BJ (cell line): ENCODE measurements around the gene ZNF865. TPM values are rescaled to one million over a fixed set of nuclear protein-coding genes. Genes with fewer than 3 reads are reported as not detected.

ENCODE experiments used
- CTCF ChIA-PET: fragments of 350-600 bp; formaldehyde crosslinking; extraction: SDS; loops from one replicate; lab custom pipeline; 2021; ENCODE audit warnings: antibody characterized with exemption, inconsistent platforms; lab: Yijun Ruan, JAX
- POLR2A ChIA-PET: fragments of 300-600 bp; sonication (Branson Sonifier 250); formaldehyde crosslinking; extraction: SDS; loops from one replicate; lab custom pipeline; 2021; ENCODE audit warnings: antibody characterized with exemption; lab: Charles Lee
- DNase-seq: peaks from one replicate; pipeline ENCODE4 v3.0.0-alpha.2; 2011; ENCODE audit warnings: low read depth
- H3K27me3 ChIP-seq: 2 replicates; pipeline ENCODE4 v1.6.0; 2011; ENCODE audit warnings: low read length; ENCODE audit not compliant: control insufficient read depth, insufficient read depth
- H3K36me3 ChIP-seq: 2 replicates; pipeline ENCODE4 v1.5.1; 2011; ENCODE audit warnings: low read length; ENCODE audit not compliant: control insufficient read depth, insufficient read depth
- H3K4me3 ChIP-seq: 2 replicates; pipeline ENCODE4 v1.5.1; 2011; ENCODE audit warnings: low read depth, mild to moderate bottlenecking, control low read depth, low read length
- polyA plus RNA-seq: library from polyadenylated mRNA; depleted of rRNA; stranded (reverse); fragments of >200 nt; gene quantifications from 2 replicates; pipeline ENCODE4 v1.2.3, GENCODE V29; 2011; rRNA removed
- TF ChIP-seq, protein P1 (sequence below): IDR thresholded peaks from 2 replicates; pipeline ENCODE4 v1.5.1; 2011; ENCODE audit warnings: low read depth, mild to moderate bottlenecking, control low read depth, inconsistent platforms, low read length, moderate library complexity; ENCODE audit not compliant: insufficient read depth

The ZNF865 gene
- polyA plus RNA-seq, 1 experiment, result 1.4 TPM

DNA sequence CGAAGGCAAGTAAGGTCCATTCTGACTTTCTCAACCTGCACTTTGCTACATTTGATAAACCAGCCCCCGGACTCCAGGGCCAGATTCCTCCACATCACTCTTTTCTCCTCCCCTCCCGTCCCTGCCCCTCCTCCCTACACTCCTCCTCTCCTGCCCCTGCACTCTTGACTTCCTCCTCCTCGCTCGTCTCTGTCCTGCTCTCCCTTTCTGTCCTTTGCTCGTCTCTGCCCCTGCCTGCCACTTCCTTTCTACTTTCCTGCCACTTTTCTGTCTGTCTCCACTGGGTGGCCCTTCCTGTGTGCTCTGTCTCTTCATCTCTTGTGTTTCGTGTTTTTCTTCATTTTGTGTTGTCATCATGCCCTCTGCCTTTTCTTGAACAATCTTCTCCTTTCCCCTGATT lies 56.4 kb downstream of the ZNF865 start:
- TF ChIP-seq, protein P1, sequence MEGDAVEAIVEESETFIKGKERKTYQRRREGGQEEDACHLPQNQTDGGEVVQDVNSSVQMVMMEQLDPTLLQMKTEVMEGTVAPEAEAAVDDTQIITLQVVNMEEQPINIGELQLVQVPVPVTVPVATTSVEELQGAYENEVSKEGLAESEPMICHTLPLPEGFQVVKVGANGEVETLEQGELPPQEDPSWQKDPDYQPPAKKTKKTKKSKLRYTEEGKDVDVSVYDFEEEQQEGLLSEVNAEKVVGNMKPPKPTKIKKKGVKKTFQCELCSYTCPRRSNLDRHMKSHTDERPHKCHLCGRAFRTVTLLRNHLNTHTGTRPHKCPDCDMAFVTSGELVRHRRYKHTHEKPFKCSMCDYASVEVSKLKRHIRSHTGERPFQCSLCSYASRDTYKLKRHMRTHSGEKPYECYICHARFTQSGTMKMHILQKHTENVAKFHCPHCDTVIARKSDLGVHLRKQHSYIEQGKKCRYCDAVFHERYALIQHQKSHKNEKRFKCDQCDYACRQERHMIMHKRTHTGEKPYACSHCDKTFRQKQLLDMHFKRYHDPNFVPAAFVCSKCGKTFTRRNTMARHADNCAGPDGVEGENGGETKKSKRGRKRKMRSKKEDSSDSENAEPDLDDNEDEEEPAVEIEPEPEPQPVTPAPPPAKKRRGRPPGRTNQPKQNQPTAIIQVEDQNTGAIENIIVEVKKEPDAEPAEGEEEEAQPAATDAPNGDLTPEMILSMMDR, result no peak
- POLR2A ChIA-PET, result no interaction called here

DNA sequence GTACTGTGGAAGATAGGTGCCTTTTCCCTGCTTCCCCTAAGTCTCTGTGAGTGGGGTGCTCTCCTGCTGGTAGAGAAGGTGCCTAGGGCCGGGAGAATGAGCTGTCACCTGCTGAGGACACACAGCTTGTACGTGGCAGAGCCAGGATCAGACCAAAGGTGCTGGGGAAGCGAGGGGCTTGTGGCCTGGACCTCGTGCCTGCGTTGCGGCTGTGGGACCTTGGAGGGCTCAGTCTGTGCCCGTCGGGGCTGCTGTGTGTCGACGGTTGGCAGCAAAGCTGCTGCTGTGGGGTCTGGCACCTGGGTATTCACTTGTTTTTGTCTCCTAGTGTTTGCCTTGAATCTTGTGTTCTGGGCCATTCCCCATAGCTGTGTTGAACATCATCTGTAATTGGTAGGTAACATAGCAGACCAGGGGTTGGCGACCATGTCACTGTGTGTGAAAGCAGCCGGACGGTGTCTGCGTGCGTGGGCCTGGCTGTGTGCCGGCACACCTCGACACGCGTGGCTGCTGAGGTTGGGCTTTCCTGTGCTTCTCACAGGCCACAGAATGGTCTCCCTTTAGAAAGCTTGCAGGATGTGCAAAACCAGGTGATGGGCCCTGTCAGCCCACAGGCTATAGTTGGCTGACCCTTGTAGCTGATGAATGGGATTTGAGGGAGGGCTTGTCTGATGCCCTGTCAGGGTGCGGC lies 58.5 kb downstream of the ZNF865 start:
- Histone ChIP-seq H3K36me3 (peaks cover 65% of the 10 kb centered on the region), H3K27me3 (no peaks in the 10 kb centered on the region), H3K4me3 (no peak overlapping the region)
- ChIA-PET POLR2A (no interaction called here), CTCF (interaction anchor here (2.7 kb wide), 1 partner anchor 10 kb away, joined by 13 read pairs; the partner anchor contains the start of gene U2AF2)
- TF ChIP-seq, protein P1, result no peak
- no peak for DNase-seq

More for the DNA sequence above, 56.4 kb downstream of the ZNF865 start:
- no peak overlapping the region for H3K4me3 ChIP-seq
- peaks cover 52% of the 10 kb centered on the region for H3K36me3 ChIP-seq
- no peak for DNase-seq
- H3K27me3 ChIP-seq, result no peaks in the 10 kb centered on the region
- CTCF ChIA-PET, result interaction anchor here (1.1 kb wide), 1 partner anchor 9 kb away, joined by 4 read pairs; no protein-coding TSS in a partner anchor

DNA sequence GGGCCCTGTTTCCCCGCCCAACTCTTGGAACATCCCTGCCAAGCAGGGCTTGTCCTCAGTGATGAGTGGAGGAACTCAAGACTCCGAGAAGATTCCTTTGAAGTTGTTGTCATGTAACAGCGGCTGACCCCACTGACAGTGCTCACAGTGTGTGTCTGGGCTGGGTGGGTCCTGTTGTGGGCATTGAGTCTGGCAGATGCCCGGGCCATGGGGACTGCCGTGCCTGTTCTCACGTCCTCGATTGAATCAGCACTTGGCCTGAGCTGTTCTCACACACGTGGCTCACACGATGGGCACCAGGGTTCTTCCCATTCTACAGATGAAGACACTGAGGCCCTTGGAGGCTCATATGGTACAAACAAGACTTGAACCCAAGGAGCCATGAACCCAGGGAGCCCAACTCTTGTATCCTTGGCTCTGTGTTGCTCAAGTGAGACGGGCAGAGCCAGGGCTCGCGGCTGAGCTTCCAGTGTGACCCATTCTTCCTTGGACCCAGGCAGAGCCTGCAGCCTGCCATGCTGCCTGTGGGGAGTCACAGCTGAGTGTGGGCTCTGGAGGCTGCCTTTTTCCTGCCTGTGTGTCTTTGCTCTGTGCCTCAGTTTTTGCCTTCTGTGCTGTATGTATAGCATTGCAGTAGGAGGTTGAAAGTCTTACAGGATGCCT lies 61.0 kb downstream of the ZNF865 start:
- DNase-seq, result no peak
- ChIA-PET CTCF (interaction anchor here (1.6 kb wide), 1 partner anchor 12 kb away, joined by 4 read pairs; no protein-coding TSS in a partner anchor), POLR2A (no interaction called here)
- Histone ChIP-seq H3K36me3 (peaks cover 64% of the 10 kb centered on the region), H3K4me3 (no peak overlapping the region), H3K27me3 (no peaks in the 10 kb centered on the region)
- TF ChIP-seq, protein P1, result no peak

Other genes starting within 250 kb of the ZNF865 start
- gene GARIN5B, start 242.4 kb upstream of the ZNF865 start, polyA plus RNA-seq, result 0.02 TPM in 1 of 2 replicates, not detected in the other
- gene IL11, start 235.2 kb upstream of the ZNF865 start, polyA plus RNA-seq, result 11.9 and 16.4 TPM in 2 replicates
- 0.93 and 1.3 TPM in 2 replicates for gene TMEM190, start 228.8 kb upstream of the ZNF865 start, polyA plus RNA-seq
- 0.10 and 0.15 TPM in 2 replicates for gene TMEM238, start 221.4 kb upstream of the ZNF865 start, polyA plus RNA-seq
- 485 and 838 TPM in 2 replicates for gene RPL28, start 219.7 kb upstream of the ZNF865 start, polyA plus RNA-seq
- 47.7 and 79.4 TPM in 2 replicates for gene UBE2S, start 197.9 kb upstream of the ZNF865 start, polyA plus RNA-seq
- not detected in 2 replicates for gene SHISA7, start 162.3 kb upstream of the ZNF865 start, polyA plus RNA-seq
- gene ISOC2, start 144.0 kb upstream of the ZNF865 start, polyA plus RNA-seq, result 93.8 and 123 TPM in 2 replicates
- not detected in 2 replicates for gene C19orf85, start 140.9 kb upstream of the ZNF865 start, polyA plus RNA-seq
- gene ZNF628, start 129.0 kb upstream of the ZNF865 start, polyA plus RNA-seq, result 0.36 and 0.48 TPM in 2 replicates
- 20.4 and 34.8 TPM in 2 replicates for gene NAT14, start 120.5 kb upstream of the ZNF865 start, polyA plus RNA-seq
- gene SSC5D, start 117.2 kb upstream of the ZNF865 start, polyA plus RNA-seq, result 5.5 and 8.2 TPM in 2 replicates
- 0.07 TPM in 1 of 2 replicates, not detected in the other for gene SBK2, start 68.5 kb upstream of the ZNF865 start, polyA plus RNA-seq
- 0.06 and 0.11 TPM in 2 replicates for gene SBK3, start 60.1 kb upstream of the ZNF865 start, polyA plus RNA-seq
- gene ZNF579, start 24.8 kb upstream of the ZNF865 start, polyA plus RNA-seq, result 2.6 and 3.8 TPM in 2 replicates
- gene FIZ1, start 6.1 kb upstream of the ZNF865 start, polyA plus RNA-seq, result 3.7 and 4.0 TPM in 2 replicates
- gene ZNF524, start 5.4 kb upstream of the ZNF865 start, polyA plus RNA-seq, result 7.8 TPM in 2 replicates
- 2.9 and 4.5 TPM in 2 replicates for gene ZNF784, start 18.9 kb downstream of the ZNF865 start, polyA plus RNA-seq
- gene ZNF580, start 35.4 kb downstream of the ZNF865 start, polyA plus RNA-seq, result 10.3 and 12.2 TPM in 2 replicates
- 22.1 and 31.3 TPM in 2 replicates for gene ZNF581, start 38.0 kb downstream of the ZNF865 start, polyA plus RNA-seq
- gene CCDC106, start 42.6 kb downstream of the ZNF865 start, polyA plus RNA-seq, result 5.5 and 8.9 TPM in 2 replicates
- 152 and 170 TPM in 2 replicates for gene U2AF2, start 49.4 kb downstream of the ZNF865 start, polyA plus RNA-seq
- gene EPN1, start 69.6 kb downstream of the ZNF865 start, polyA plus RNA-seq, result 31.4 and 60.8 TPM in 2 replicates
- not detected in 2 replicates for gene NLRP9, start 132.8 kb downstream of the ZNF865 start, polyA plus RNA-seq
- gene RFPL4A, start 153.4 kb downstream of the ZNF865 start, polyA plus RNA-seq, result not detected in 2 replicates
- gene RFPL4AL1, start 163.5 kb downstream of the ZNF865 start, polyA plus RNA-seq, result not detected in 2 replicates
- gene NLRP11, start 226.4 kb downstream of the ZNF865 start, polyA plus RNA-seq, result not detected in 2 replicates
- not detected in 2 replicates for gene NLRP4, start 230.9 kb downstream of the ZNF865 start, polyA plus RNA-seq